Adipocyte (in vitro differentiated cells): ENCODE data around the gene AQP6.

Experiments used
- DNase-seq: peaks from one replicate; pipeline ENCODE4 v3.0.0-alpha.2; 2015; ENCODE audit warnings: low read depth
- H3K27me3 ChIP-seq: replicated peaks from 2 replicates; pipeline ENCODE4 v1.7.0; 2013; ENCODE audit warnings: mild to moderate bottlenecking, low read length, moderate library complexity; ENCODE audit not compliant: control insufficient read depth, insufficient read depth
- H3K36me3 ChIP-seq: 2 replicates; pipeline ENCODE4 v1.7.0; 2013; ENCODE audit warnings: low read length, mild to moderate bottlenecking, moderate library complexity; ENCODE audit not compliant: control insufficient read depth, insufficient read depth, severe bottlenecking
- H3K4me1 ChIP-seq: 2 replicates; pipeline ENCODE4 v1.7.0; 2013; ENCODE audit warnings: mild to moderate bottlenecking, low read length, moderate library complexity; ENCODE audit not compliant: control insufficient read depth, insufficient read depth
- H3K4me3 ChIP-seq: 2 replicates; pipeline ENCODE4 v1.7.0; 2013; ENCODE audit warnings: mild to moderate bottlenecking, low read length, moderate library complexity
- H3K9ac ChIP-seq: 2 replicates; pipeline ENCODE4 v1.7.0; 2013; ENCODE audit warnings: mild to moderate bottlenecking, low read length, moderate library complexity
- H3K9me3 ChIP-seq: 2 replicates; pipeline ENCODE4 v1.7.0; 2013; ENCODE audit warnings: mild to moderate bottlenecking, low read length, moderate library complexity; ENCODE audit not compliant: control insufficient read depth

AQP6 gene

DNA sequence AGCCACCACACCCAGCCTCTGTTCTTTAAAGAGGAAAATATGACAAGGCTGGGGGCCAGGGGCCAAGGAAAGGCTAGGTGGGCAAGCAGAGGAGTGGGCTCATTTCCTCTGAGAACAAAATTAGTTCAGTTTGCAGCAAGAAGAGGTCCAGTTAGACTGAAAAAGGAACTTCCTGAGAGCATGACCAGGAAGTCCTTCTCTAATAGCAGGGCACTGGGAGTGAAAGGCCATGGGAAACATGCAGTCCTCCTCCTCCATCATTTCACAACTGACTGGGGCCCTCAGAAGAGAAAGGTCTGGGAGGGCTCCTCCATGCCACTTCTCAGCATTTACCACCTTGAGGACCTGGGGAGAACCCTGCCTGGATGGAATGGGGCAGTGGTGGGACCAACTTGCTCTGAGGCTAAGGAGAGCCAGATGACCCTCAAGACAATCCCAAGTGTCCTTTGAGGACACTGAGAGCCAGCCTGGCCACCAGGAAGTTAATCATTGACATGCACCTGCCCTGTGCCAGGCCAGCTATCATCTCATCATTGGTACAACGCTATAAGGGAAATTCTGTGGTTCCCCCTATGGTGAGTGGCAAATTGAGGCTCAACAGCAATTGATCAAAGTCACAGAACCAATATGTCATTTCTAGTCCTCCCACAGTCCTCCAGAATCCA is 20.2 kb upstream of the AQP6 start:
- Histone ChIP-seq H3K4me3 (no peak overlapping the region), H3K9ac (no peak overlapping the region), H3K9me3 (no peaks in the 10 kb centered on the region), H3K4me1 (peaks cover 5% of the 10 kb centered on the region), H3K27me3 (peaks cover 41% of the 10 kb centered on the region), H3K36me3 (no peaks in the 10 kb centered on the region)
- no peak for DNase-seq

DNA sequence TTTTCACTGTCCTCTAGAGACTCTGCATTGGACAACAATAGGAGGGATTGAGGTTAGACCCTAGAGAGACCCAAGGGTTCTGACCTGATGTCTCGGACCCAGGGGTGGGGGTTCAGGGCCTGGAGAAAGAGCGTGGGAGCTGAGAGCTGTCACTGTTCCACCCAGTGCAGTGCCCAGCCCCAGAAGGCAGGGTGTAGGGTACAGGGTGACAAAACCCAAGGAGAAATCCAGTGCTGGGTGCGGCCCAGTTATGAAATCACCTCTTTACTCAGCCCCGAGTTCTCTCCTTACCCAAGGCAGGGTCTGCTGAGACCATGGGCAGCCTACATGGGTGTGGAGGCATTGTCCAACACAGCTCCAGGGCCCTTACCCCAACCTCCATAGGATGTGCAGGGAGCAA is 19.6 kb upstream of the AQP6 start:
- DNase-seq = no peak
- no peak overlapping the region for H3K4me3 ChIP-seq
- no peak overlapping the region for H3K9ac ChIP-seq
- H3K27me3 ChIP-seq = peaks cover 47% of the 10 kb centered on the region
- H3K4me1 ChIP-seq = peaks cover 5% of the 10 kb centered on the region
- no peaks in the 10 kb centered on the region for H3K36me3 ChIP-seq
- H3K9me3 ChIP-seq = no peaks in the 10 kb centered on the region

DNA sequence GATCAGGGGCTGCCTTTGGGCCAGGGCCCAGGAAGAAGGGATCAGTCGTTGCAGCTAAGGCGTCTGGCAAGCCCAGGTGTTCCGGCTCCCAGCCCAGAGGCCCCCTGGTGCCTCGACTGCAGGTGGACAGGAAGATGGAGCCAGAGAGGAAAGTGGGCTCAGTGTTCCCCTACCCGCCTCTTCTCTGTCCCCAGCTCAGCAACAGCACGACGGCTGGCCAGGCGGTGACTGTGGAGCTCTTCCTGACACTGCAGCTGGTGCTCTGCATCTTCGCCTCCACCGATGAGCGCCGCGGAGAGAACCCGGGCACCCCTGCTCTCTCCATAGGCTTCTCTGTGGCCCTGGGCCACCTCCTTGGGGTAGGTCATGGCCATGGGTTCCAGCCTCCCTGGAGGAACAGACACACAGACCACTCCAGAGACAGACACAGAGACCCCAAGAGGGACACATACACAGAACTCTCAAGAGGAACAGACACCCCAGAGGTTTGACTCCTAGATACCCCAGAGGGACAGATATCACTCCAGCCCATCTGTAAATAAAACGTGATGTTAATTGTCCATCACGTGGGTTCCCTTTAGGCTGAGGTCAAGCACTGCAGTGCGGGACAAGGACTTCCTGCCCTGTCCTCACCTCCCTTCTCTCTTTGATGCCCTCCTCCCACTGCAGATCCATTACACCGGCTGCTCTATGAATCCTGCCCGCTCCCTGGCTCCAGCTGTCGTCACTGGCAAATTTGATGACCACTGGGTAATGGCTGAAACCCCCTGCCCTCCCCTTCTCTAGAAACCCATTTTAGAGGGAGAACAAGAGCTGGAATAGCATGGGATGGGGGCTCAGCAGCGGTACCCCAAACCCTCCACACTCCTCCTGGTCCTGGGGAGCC is 18.5 kb upstream of the AQP6 start:
- H3K9me3 ChIP-seq = no peaks in the 10 kb centered on the region
- no peaks in the 10 kb centered on the region for H3K36me3 ChIP-seq
- H3K27me3 ChIP-seq = peaks cover 55% of the 10 kb centered on the region
- H3K4me1 ChIP-seq = peaks cover 5% of the 10 kb centered on the region
- no peak overlapping the region for H3K4me3 ChIP-seq
- H3K9ac ChIP-seq = no peak overlapping the region
- no peak for DNase-seq

DNA sequence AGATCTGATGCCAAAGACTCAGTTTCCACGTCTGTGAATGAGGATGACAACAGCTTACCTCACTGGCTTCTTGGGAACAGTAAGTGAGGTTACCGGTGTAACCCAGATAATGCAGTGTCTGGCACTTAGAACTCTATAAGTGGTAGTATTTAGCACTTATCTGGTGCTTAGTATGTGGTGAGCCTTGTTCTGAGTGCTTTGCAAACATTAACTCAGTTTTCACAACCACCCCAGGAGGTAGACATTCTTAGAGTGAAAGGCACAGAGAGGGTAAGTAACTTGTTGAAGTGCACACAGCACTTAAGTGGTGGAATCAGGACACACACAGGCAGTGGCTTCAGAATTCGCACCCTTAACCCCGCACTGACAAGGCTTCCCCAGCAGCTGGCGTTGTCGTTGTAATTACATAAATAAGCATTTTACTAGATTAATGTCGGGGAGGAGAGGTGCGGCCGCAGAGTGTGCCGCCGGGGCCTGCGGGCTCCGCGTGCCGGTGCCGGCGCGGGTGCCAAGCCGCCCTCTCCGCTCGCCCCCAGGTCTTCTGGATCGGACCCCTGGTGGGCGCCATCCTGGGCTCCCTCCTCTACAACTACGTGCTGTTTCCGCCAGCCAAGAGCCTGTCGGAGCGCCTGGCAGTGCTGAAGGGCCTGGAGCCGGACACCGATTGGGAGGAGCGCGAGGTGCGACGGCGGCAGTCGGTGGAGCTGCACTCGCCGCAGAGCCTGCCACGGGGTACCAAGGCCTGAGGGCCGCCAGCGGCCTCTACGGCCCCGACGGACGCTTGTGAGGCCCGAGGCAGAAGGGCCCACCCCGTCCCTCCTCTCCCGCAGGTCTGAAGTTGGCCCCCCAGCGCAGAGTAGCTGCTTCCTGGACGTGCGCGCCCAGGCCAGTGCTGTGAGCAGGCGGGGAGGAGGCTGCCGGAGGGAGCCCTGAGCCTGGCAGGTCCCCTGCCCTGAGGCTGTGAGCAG is 17.6 kb upstream of the AQP6 start:
- no peak overlapping the region for H3K9ac ChIP-seq
- DNase-seq = no peak
- H3K9me3 ChIP-seq = no peaks in the 10 kb centered on the region
- H3K27me3 ChIP-seq = peaks cover 58% of the 10 kb centered on the region
- no peak overlapping the region for H3K4me3 ChIP-seq
- no peaks in the 10 kb centered on the region for H3K36me3 ChIP-seq
- peaks cover 5% of the 10 kb centered on the region for H3K4me1 ChIP-seq

DNA sequence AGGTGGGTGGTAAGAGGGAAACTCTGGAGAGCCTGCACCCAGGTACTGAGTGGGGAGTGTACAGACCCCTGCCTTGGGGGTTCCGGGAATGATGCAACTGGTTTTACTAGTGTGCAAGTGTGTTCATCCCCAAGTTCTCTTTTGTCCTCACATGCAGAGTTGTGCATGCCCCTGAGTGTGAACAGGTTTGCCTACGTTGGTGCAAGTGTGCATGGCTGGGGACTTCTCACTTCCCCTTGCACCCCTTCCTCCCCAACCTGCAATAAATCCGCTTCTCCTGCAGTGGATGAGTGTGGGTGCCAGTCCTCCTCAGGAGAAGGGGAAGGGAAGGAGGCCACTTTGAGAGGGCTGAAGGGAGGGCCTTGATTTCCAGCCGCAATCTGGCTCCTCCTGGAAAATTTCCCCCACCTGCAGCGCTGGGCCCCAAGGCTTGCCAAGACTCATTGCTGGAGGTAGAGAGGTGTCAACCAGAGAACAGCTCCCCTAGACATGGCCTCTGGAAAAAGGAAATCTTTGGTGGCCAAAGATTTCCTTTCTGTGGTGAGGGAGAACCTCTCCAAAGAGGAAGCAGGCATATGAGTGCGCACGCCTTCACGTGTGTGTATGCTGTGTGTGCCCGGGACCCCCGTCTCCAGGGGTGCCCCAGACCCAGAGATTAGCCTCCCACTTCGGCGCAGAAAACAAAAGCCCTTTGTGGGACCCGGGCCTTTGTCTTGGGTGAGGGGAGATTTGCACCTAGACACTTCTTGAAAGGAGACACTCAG is 16.7 kb upstream of the AQP6 start:
- no peaks in the 10 kb centered on the region for H3K9me3 ChIP-seq
- H3K9ac ChIP-seq = no peak overlapping the region
- no peak for DNase-seq
- H3K27me3 ChIP-seq = peaks cover 67% of the 10 kb centered on the region
- H3K4me3 ChIP-seq = no peak overlapping the region
- peaks cover 5% of the 10 kb centered on the region for H3K4me1 ChIP-seq
- no peaks in the 10 kb centered on the region for H3K36me3 ChIP-seq

DNA sequence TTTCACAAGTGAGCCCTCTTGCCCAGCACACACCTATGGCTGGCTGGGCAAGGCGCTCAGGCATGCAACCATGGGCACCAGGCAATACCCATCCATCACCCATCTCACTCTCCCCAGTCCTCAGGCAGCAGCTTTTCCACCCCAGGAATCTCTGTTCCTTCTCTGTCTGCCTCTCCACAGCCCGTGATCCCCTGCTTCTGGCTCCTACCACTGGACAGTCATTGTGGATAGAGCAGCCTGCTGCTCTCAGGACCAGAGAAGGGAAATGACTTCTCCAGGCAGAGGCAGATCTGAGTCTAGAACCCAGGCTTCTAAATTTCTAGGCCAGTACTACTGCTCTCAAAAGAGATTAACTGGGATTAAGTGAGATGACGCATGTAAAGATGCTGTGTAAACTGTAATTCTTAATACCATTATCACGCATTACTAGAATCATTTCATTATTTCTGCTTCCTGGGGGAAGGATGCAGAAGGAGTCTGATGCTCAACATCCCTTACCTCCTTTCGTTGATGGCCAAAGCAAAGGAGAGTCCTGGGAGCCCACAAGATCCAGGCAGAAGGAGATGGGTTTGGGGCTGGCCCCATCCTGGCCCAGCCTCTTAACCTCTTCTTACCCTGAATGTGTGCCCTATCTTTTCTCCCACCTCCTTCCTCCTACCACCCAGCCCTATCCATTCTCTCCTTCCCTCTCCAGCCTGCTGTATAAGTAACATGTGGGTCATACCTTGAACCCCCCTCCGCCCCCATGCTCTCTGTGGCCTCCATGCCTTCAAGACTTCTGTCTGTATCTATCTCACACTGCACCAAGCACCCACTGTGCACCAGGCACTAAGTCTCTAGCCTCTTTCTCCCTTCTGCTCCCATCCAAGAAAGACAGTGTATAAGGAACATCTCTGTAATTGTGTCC is 15.8 kb upstream of the AQP6 start:
- H3K27me3 ChIP-seq = peaks cover 72% of the 10 kb centered on the region

DNA sequence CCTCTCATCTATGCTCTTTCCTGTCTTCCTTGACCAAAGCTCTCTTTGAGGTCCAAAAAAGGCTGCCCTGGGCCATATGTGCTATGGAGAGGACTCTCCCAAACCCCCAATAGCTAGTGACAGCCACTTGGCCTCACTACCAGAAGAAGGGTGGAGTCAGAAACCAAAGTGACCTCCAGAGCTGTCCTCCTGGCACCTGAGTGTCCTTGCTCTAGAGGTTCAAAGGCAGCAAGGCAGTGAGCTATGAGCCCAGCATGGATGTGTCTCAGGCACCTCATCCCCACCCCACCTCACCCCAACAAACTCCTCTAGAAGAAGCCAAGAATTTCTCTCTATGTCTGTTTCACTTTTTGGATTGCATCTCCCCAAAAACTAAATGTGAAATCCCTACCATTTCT is 15.2 kb upstream of the AQP6 start:
- Histone ChIP-seq H3K4me1 (peaks cover under 1% of the 10 kb centered on the region), H3K9me3 (no peaks in the 10 kb centered on the region), H3K27me3 (peaks cover 75% of the 10 kb centered on the region), H3K36me3 (no peaks in the 10 kb centered on the region), H3K4me3 (no peak overlapping the region), H3K9ac (no peak overlapping the region)
- DNase-seq = no peak

More for the DNA sequence above, 15.8 kb upstream of the AQP6 start:
- H3K4me3 ChIP-seq = no peak overlapping the region
- H3K9ac ChIP-seq = no peak overlapping the region
- DNase-seq = no peak
- no peaks in the 10 kb centered on the region for H3K9me3 ChIP-seq
- peaks cover 5% of the 10 kb centered on the region for H3K4me1 ChIP-seq
- no peaks in the 10 kb centered on the region for H3K36me3 ChIP-seq

DNA sequence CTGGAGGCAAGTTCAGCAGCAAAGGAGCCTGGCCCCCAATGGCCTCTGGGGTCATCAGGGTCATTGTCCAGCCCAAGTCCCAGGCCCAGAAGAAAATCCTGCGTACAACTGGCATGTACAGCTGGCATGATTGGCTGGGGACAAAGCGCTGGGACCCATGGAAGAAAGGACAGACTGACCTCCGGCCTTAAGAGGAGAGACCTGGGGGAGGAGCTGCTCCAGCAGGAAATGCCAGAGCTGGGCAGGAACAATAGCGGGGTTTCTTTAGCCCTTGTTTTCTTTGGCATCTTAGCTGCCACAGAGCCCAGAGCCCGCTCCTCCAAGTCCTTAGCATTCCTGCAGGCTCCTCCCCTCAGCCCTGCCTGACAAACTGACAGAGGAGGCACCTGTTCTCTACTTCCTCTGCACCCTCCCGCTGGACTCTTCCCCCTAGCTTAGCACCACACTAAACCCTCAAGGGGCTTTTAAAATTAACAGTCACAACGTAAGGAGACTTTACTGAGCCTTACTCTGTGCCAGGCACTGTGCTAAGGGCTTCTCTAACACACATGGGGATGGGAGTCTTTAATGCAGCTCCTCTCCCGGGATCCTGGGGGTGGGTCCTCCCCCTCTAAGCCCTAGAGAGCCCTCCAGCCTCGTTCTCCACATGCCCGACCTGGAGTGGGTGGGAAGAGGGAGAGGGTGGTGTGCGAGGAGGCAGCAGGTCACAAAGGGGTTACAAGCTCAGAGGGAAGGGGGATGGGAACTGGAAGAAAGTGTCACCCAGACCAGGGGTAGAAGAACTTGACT is 12.9 kb upstream of the AQP6 start:
- H3K4me1 ChIP-seq = no peaks in the 10 kb centered on the region
- DNase-seq = peak; percentile 23
- no peaks in the 10 kb centered on the region for H3K36me3 ChIP-seq
- H3K4me3 ChIP-seq = no peak overlapping the region
- H3K27me3 ChIP-seq = peaks cover 71% of the 10 kb centered on the region
- no peak overlapping the region for H3K9ac ChIP-seq
- no peaks in the 10 kb centered on the region for H3K9me3 ChIP-seq

DNA sequence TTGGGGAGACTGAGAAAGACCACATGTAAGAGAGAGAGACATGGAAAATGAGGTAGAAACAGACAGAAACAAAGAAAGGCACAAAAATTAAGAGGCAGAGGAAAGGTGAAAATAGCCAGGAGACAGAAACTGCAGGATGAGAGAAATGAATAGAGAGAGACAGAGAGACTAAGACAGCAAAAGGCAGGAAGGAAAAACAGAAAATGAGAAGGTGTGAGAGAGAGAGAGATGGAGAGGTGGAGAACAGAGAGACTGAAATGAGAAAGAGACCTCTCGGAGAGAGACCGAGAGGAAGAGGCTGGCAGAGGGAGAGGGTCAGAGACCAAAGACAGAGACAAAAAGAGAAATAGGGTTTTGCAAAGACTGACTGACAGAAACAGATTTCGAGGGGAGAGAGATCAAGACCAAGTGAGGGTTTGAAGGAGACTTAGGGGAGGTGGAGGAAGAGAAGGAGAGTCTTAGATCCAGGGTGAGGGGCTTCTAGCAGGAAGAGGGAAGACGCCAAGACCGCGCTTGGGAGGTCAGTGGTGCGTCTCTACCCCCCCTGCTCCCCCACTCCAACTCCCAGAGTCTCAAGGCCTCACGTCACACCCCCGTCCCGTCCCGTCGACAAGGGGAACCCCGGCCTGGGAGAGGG is 12.2 kb upstream of the AQP6 start:
- Histone ChIP-seq H3K9ac (no peak overlapping the region), H3K9me3 (no peaks in the 10 kb centered on the region), H3K36me3 (no peaks in the 10 kb centered on the region), H3K27me3 (peaks cover 64% of the 10 kb centered on the region), H3K4me3 (no peak overlapping the region), H3K4me1 (no peaks in the 10 kb centered on the region)
- DNase-seq = no peak
